Cardiac ventricle fibroblast (primary cell): ENCODE measurements around the gene OR13H1. TPM values are rescaled to one million over a fixed set of nuclear protein-coding genes. Genes with fewer than 3 reads are reported as not detected.

Experiments used
- total RNA-seq: library from RNA; depleted of rRNA; stranded (reverse); fragments of >200 nt; gene quantifications from 2 replicates; pipeline ENCODE4 v1.2.3, GENCODE V29; 2015

Gene OR13H1, protein sequence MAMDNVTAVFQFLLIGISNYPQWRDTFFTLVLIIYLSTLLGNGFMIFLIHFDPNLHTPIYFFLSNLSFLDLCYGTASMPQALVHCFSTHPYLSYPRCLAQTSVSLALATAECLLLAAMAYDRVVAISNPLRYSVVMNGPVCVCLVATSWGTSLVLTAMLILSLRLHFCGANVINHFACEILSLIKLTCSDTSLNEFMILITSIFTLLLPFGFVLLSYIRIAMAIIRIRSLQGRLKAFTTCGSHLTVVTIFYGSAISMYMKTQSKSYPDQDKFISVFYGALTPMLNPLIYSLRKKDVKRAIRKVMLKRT
- total RNA-seq, result not detected in 2 replicates

DNA sequence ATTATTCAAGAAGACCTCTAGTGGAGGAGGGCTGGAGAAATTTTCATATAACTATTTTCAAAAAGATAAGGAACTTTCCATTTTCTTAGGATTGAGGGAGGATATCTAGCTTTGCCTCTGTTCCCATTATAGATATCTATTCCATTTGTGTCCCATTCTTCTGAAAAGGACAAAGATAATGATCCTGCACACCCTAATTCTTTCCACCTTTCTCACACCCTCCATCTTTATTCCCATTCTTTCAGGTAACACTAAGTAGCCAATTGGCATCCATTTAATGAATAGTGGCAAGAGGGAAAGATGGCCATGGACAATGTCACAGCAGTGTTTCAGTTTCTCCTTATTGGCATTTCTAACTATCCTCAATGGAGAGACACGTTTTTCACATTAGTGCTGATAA is at the start of gene OR13H1:
Gene OR13H1, plus strand, starts transcription at position 301 of the 400 bp plus-strand sequence. Its CDS starts 0 bp downstream, at position 301.

